Astrocyte of the cerebellum (primary cell): ENCODE data around the gene AGBL1.

Experiments
- DNase-seq: peaks from one replicate; pipeline ENCODE4 v3.0.0-alpha.2; 2011; ENCODE audit warnings: low read depth
- H3K4me3 ChIP-seq: 2 replicates; pipeline ENCODE4 v1.5.1; 2011; ENCODE audit warnings: mild to moderate bottlenecking, low read depth, low read length, moderate library complexity
- in situ Hi-C: cut with HindIII; loops from 2 replicates; pipeline ENCODE4 v1.10.0; 2017; ENCODE audit warnings: low sequenced_read_pairs
- TF ChIP-seq, protein P1 (sequence below): IDR thresholded peaks from 2 replicates; pipeline ENCODE4 v1.5.1; 2012; ENCODE audit warnings: low read length, low read depth, moderate library complexity, mild to moderate bottlenecking; ENCODE audit errors: missing control alignments

Gene AGBL1

DNA sequence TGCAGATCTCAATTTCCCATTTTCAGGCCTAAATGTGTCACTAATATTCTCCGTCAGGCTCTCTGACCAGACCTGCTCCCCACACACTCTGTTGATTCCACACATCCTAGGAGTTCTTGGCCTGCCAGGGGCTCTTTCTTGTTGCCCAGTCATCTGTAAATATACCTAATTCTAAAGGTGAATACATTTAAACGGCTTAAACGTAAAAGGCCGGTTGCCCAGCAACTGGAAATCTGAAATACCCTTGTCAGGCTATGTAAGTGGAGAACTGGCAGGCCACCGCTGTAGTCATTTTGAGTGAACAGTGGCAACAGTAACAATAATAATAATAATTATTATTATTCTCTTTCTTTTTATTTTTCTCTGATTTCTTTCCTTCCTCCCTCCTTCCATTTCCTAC, 302.7 kb downstream of the AGBL1 start:
- no peak overlapping the region for H3K4me3 ChIP-seq
- TF ChIP-seq, protein P1, sequence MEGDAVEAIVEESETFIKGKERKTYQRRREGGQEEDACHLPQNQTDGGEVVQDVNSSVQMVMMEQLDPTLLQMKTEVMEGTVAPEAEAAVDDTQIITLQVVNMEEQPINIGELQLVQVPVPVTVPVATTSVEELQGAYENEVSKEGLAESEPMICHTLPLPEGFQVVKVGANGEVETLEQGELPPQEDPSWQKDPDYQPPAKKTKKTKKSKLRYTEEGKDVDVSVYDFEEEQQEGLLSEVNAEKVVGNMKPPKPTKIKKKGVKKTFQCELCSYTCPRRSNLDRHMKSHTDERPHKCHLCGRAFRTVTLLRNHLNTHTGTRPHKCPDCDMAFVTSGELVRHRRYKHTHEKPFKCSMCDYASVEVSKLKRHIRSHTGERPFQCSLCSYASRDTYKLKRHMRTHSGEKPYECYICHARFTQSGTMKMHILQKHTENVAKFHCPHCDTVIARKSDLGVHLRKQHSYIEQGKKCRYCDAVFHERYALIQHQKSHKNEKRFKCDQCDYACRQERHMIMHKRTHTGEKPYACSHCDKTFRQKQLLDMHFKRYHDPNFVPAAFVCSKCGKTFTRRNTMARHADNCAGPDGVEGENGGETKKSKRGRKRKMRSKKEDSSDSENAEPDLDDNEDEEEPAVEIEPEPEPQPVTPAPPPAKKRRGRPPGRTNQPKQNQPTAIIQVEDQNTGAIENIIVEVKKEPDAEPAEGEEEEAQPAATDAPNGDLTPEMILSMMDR: no peak
- DNase-seq: no peak
- in situ Hi-C loops: no loop called here

DNA sequence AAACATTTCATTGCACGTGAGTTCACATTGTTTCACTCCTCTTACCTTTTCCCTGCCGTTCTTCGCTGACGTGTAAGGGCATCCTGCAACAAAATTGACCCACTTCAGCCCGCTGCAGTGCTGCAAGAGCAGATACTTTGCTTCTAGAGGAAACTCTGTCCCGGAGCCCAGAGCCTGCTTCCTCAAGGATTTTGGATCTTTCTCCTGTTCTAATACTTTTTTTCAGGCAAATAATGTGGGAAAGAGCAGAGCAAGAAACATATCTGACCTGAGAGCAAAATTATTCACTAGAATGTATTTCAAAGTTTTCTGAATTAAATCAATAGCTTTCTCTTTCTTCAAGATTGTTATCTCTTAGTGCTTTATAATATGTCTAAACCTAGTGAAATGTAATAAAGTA, 303.9 kb downstream of the AGBL1 start:
- TF ChIP-seq, protein P1: no peak
- H3K4me3 ChIP-seq: no peak overlapping the region
- in situ Hi-C loops: no loop called here
- DNase-seq: no peak

DNA sequence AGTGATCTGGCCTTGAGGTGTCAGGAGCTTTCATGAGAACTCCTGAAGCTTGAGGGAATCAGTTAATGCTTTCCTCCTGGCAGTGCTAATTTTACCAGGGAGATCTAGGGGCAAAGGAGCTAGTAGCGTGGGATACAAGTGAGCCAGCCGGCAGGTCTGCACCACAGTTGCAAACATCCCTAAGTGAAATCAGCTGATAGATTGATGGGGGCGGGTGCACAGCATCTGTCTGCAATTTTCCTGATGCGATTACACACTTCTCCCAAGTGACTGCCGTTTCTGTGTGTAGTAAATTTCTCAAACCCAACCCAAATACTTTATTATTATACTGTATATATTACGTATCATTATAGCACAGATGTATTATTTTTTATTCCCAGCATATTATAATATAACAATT, 304.5 kb downstream of the AGBL1 start:
- no peak for DNase-seq
- in situ Hi-C loops: no loop called here
- H3K4me3 ChIP-seq: no peak overlapping the region
- TF ChIP-seq, protein P1: no peak

DNA sequence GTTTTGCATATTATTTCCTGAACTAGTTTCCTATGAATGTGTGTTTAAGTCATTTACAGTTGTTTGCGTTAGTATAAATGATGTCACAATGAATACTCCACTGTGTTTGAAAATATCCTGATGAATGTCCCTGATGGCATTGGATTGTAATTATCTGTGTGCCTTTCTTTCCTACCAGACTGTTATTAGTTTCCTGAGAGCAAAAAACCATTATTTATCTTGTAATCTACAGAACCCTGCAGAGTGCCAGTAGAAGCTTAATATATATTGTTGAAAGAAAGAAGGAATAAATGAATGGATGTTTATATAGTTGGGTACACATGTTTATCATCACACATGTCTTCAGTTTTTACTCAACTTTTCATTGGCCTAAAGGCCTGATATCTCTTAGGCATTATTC, 312.6 kb downstream of the AGBL1 start:
- TF ChIP-seq, protein P1: no peak
- in situ Hi-C loops: no loop called here
- no peak overlapping the region for H3K4me3 ChIP-seq
- no peak for DNase-seq

DNA sequence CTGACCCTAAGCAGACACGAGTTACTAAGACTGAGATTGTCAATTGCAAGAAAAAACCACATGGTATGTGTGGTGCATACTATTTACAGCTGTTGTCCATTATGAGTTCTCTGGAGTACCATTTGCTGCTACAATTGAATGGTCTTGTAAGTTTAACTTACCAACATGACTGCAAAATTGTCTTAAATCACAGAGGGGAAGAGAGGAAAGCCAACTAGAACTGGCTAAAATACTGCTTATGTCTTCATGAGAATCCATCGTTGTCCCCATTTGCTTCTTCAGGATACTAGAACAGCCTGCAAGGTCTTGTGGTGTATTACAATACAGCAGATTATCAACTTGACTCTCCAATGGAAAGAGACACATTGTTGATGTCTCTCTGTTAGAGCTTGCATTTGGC, 313.2 kb downstream of the AGBL1 start:
- TF ChIP-seq, protein P1: no peak
- in situ Hi-C loops: no loop called here

DNA sequence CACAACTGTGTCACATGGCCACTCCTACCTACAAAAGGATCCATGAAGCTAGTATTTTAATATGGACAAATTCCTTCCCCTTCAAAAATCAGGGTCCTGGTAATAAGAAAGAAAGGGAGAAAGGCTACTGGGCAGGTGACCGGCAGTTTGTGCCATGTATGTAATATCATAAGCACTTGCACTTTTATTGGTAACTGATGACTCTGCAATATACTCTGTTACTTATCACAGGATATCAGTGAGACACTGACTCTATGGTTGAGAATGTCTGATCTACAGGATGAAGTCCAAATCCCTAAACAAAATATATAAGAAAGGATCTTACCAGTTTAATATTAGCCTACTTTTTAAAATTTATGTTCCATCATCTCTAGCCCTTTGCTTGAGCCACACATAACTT, 315.2 kb downstream of the AGBL1 start:
- TF ChIP-seq, protein P1: no peak
- DNase-seq: no peak
- no peak overlapping the region for H3K4me3 ChIP-seq
- in situ Hi-C loops: no loop called here

More for the DNA sequence above, 313.2 kb downstream of the AGBL1 start:
- no peak overlapping the region for H3K4me3 ChIP-seq
- no peak for DNase-seq
